Mesenchymal stem cell (in vitro differentiated cells and primary cell): ENCODE measurements around the gene CLTA.

ENCODE experiments used
- DNase-seq: peaks from one replicate; pipeline ENCODE4 v3.0.0-alpha.2; 2013
- H2AFZ ChIP-seq: one replicate; pipeline ENCODE4 v1.6.1; 2013; ENCODE audit warnings: low read depth, mild to moderate bottlenecking, control low read depth, inconsistent platforms, low read length, moderate library complexity
- H2AK5ac ChIP-seq: 2 replicates; pipeline ENCODE4 v1.6.1; 2013; ENCODE audit warnings: low read length, moderate library complexity, mild to moderate bottlenecking, inconsistent platforms; ENCODE audit not compliant: severe bottlenecking
- H2BK120ac ChIP-seq: one replicate; pipeline ENCODE4 v1.6.1; 2013; ENCODE audit warnings: low read depth, mild to moderate bottlenecking, inconsistent platforms, low read length, moderate library complexity
- H2BK12ac ChIP-seq, 2 experiments: one replicate each; pipeline ENCODE4 v1.6.1; 2013; ENCODE audit warnings: inconsistent platforms in 2 of 2, low read length in 2 of 2, mild to moderate bottlenecking in 2 of 2, moderate library complexity in 2 of 2, control low read depth in 1 of 2
- H2BK15ac ChIP-seq: one replicate; pipeline ENCODE4 v1.6.1; 2013; ENCODE audit warnings: mild to moderate bottlenecking, low read depth, inconsistent platforms; ENCODE audit not compliant: poor library complexity, severe bottlenecking
- H2BK5ac ChIP-seq: 2 replicates; pipeline ENCODE4 v1.6.1; 2013; ENCODE audit warnings: low read depth, mild to moderate bottlenecking, low read length, control low read depth, inconsistent platforms; ENCODE audit not compliant: poor library complexity, severe bottlenecking
- H3K14ac ChIP-seq, 2 experiments: one replicate each; pipeline ENCODE4 v1.6.1; 2013; ENCODE audit warnings: inconsistent platforms in 2 of 2, low read length in 2 of 2, control low read depth in 1 of 2, mild to moderate bottlenecking in 1 of 2, moderate library complexity in 1 of 2
- H3K18ac ChIP-seq, 2 experiments: one replicate each; pipeline ENCODE4 v1.6.1; 2013; ENCODE audit warnings: inconsistent platforms in 2 of 2, low read length in 2 of 2, control low read depth in 1 of 2, low read depth in 1 of 2, mild to moderate bottlenecking in 1 of 2
- H3K23ac ChIP-seq, 2 experiments: one replicate each; pipeline ENCODE4 v1.6.1; 2013; ENCODE audit warnings: inconsistent platforms in 2 of 2, low read length in 2 of 2, mild to moderate bottlenecking in 2 of 2, moderate library complexity in 2 of 2, control low read depth in 1 of 2
- H3K27ac ChIP-seq: 2 replicates; pipeline ENCODE4 v1.5.1; 2013; ENCODE audit warnings: mild to moderate bottlenecking, moderate library complexity, low read length, control low read depth, inconsistent platforms; ENCODE audit not compliant: poor library complexity, severe bottlenecking
- H3K27me3 ChIP-seq, 2 experiments: 2 replicates each; pipeline versions ENCODE4 v1.6.1 to v1.7.0; 2013; ENCODE audit warnings: low read length in 2 of 2, mild to moderate bottlenecking in 2 of 2, moderate library complexity in 2 of 2, control low read depth in 1 of 2, inconsistent platforms in 1 of 2; ENCODE audit not compliant: control insufficient read depth in 1 of 2, insufficient read depth in 1 of 2
- H3K36me3 ChIP-seq, 2 experiments: 2 replicates each; pipeline versions ENCODE4 v1.6.1 to v1.7.0; 2013; ENCODE audit warnings: low read length in 2 of 2, control low read depth in 1 of 2, inconsistent platforms in 1 of 2, low read depth in 1 of 2, mild to moderate bottlenecking in 1 of 2; ENCODE audit not compliant: insufficient read depth in 2 of 2, control insufficient read depth in 1 of 2
- H3K4ac ChIP-seq, 2 experiments: one replicate each; pipeline ENCODE4 v1.6.1; 2013; ENCODE audit warnings: inconsistent platforms in 2 of 2, low read length in 2 of 2, mild to moderate bottlenecking in 2 of 2, moderate library complexity in 2 of 2, control low read depth in 1 of 2, low read depth in 1 of 2
- H3K4me1 ChIP-seq: 2 replicates; pipeline ENCODE4 v1.6.1; 2013; ENCODE audit warnings: low read depth, low read length, control low read depth; ENCODE audit not compliant: control insufficient read depth, insufficient read depth
- H3K4me2 ChIP-seq: 2 replicates; pipeline ENCODE4 v1.6.1; 2013; ENCODE audit warnings: low read length, mild to moderate bottlenecking, inconsistent platforms; ENCODE audit not compliant: poor library complexity, severe bottlenecking
- H3K4me3 ChIP-seq, 2 experiments: 2 replicates each; pipeline versions ENCODE4 v1.5.1 to v1.7.0; 2013; ENCODE audit warnings: low read length in 2 of 2, mild to moderate bottlenecking in 2 of 2, control low read depth in 1 of 2, low read depth in 1 of 2; ENCODE audit not compliant: insufficient read depth in 1 of 2
- H3K79me1 ChIP-seq: replicated peaks from 2 replicates; pipeline ENCODE4 v1.6.1; 2013; ENCODE audit warnings: mild to moderate bottlenecking, control low read depth, low read length, inconsistent platforms; ENCODE audit not compliant: poor library complexity, severe bottlenecking
- H3K9ac ChIP-seq: 2 replicates; pipeline ENCODE4 v1.7.0; 2013; ENCODE audit warnings: mild to moderate bottlenecking, low read length, moderate library complexity
- H3K9me3 ChIP-seq: 2 replicates; pipeline ENCODE4 v1.7.0; 2013; ENCODE audit warnings: mild to moderate bottlenecking, low read length; ENCODE audit not compliant: control insufficient read depth
- H4K8ac ChIP-seq: one replicate; pipeline ENCODE4 v1.6.1; 2013; ENCODE audit warnings: inconsistent platforms, mild to moderate bottlenecking, low read length, moderate library complexity
- H4K91ac ChIP-seq: one replicate; pipeline ENCODE4 v1.6.1; 2013; ENCODE audit warnings: mild to moderate bottlenecking, low read length, inconsistent platforms
- whole genome bisulfite sequencing: methylation state at CpG from one replicate; pipeline ENCODE4 v1.1.7; 2013; ENCODE audit warnings: mixed read lengths; 5-methylcytosine and 5-hydroxymethylcytosine counted together

CLTA gene

DNA sequence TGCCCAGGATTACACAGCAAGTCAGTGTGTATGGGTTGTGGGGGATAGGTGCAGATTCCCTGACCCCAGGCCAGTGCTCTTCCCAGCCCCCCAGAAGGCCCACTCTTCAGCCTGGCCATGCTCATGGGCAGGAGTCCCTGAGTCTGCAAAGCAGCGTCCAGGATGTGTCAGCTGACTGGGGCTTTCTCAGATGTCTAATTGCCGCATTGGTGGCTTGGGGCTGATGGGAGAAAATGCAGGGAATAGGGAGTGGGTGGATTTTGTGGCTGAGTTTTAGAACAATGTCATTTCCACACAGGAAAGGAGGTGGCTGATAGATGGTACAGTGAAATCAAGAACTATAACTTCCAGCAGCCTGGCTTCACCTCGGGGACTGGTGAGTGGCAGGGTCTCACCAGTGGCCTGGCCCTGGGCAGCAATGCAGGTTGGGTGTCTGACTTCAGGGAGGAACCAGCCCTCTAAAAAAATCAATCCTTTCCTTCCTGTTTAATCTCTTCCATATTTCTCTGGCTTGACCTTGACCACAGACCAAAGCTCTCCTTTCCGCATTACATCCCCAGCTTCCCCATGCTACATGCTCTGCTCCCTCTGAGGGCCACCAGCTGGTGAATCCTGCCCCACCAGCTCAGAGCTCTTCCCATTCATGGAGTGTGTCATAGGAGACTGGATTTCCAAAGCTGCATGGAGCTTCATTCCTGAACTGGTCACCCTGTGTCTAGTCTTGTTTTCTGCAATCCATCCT is 40.0 kb upstream of the CLTA start:
- H2AFZ ChIP-seq, result no peak overlapping the region
- no peak overlapping the region for H3K27ac ChIP-seq
- H3K18ac ChIP-seq, result peak overlapping the region; percentile 45 to 86
- peaks cover 2% of the 10 kb centered on the region for H3K79me1 ChIP-seq
- no peak overlapping the region for H3K23ac ChIP-seq
- peak overlapping the region; percentile 75 for H2BK120ac ChIP-seq
- 85% methylated on average over 4 of the region's 4 CpGs for WGBS
- peak overlapping the region; percentile 82 for H4K8ac ChIP-seq
- H4K91ac ChIP-seq, result peak overlapping the region; percentile 79
- H2BK12ac ChIP-seq, result peak overlapping the region; percentile 65 to 85
- no peak overlapping the region for H2BK15ac ChIP-seq
- H2AK5ac ChIP-seq, result peak overlapping the region; percentile 66
- H3K27me3 ChIP-seq, result no peaks in the 10 kb centered on the region
- peak; percentile 87 for DNase-seq
- H3K14ac ChIP-seq, result no peak overlapping the region
- peaks cover 36% of the 10 kb centered on the region for H3K4me1 ChIP-seq
- H3K4me3 ChIP-seq, result no peak overlapping the region
- H3K36me3 ChIP-seq, result peaks cover 11 to 26% of the 10 kb centered on the region in 2 experiments
- H3K9ac ChIP-seq, result peak overlapping the region; percentile 18
- peak overlapping the region; percentile 71 to 84 for H3K4ac ChIP-seq
- no peak overlapping the region for H3K4me2 ChIP-seq
- no peak overlapping the region for H2BK5ac ChIP-seq
- H3K9me3 ChIP-seq, result peaks cover 3% of the 10 kb centered on the region

DNA sequence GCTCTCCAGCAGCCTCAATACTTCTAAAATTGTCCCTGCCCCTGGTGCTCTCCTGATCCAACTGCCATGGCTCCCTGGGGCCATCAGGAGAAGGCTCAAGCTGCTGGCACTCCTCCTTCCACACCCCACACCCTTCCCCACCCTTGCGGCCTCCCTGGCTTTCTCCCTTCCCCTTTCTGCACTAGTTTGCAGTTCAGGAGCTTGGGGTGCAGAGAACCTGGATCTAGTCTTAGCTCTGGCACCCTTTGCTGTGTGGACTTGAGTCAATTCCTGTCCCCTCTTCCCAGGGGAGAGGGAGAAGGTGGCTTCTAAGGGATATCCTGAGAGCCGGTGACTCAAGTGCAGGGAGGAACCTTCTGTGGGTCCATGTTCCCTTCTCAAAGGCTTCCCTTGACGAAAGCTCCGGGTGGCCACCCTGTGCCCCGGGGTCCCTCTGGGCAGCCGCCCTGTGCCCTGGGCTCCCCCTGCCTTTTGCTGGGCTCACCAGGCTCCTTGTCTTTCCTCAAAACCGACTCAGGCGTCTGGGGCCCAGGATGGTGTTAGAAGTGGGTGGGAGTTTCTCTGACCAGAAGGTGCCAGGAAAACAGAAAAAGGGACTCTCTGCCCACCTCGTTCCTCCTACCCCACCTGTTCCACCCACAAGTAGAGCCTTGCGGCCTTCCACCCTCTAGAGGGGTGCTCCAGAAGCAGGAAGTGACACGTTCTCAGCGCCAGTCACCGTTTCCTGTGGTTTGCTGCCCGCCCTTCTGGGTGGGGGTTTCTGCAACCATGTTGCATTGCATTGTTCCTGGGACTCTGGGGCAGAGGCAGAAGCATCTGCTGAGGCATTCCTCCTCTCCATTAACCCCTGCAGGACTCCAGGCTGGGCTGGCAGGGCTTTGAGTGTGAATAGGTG is 39.2 kb upstream of the CLTA start:
- no peak overlapping the region for H3K4me2 ChIP-seq
- peak; percentile 87 for DNase-seq
- H3K27ac ChIP-seq, result peak overlapping the region; percentile 8
- H3K9me3 ChIP-seq, result peaks cover 3% of the 10 kb centered on the region
- peaks cover 2% of the 10 kb centered on the region for H3K79me1 ChIP-seq
- peak overlapping the region; percentile 76 to 86 for H3K18ac ChIP-seq
- no peak overlapping the region for H3K4me3 ChIP-seq
- H2AK5ac ChIP-seq, result peak overlapping the region; percentile 78
- WGBS, result 47% methylated on average over 12 of the region's 14 CpGs
- peaks cover 8 to 28% of the 10 kb centered on the region in 2 experiments for H3K36me3 ChIP-seq
- peak overlapping the region in 1 of 2 experiments; percentile 9 for H3K14ac ChIP-seq
- peak overlapping the region; percentile 22 for H4K91ac ChIP-seq
- peak overlapping the region in 1 of 2 experiments; percentile 15 for H3K23ac ChIP-seq
- H2BK5ac ChIP-seq, result no peak overlapping the region
- peak overlapping the region; percentile 69 for H2BK120ac ChIP-seq
- peak overlapping the region; percentile 79 to 96 for H2BK12ac ChIP-seq
- peak overlapping the region; percentile 71 to 84 for H3K4ac ChIP-seq
- H3K9ac ChIP-seq, result no peak overlapping the region
- no peaks in the 10 kb centered on the region for H3K27me3 ChIP-seq
- H4K8ac ChIP-seq, result peak overlapping the region; percentile 93
- peak overlapping the region; percentile 31 for H2BK15ac ChIP-seq
- peak overlapping the region; percentile 62 for H2AFZ ChIP-seq
- H3K4me1 ChIP-seq, result peaks cover 36% of the 10 kb centered on the region

DNA sequence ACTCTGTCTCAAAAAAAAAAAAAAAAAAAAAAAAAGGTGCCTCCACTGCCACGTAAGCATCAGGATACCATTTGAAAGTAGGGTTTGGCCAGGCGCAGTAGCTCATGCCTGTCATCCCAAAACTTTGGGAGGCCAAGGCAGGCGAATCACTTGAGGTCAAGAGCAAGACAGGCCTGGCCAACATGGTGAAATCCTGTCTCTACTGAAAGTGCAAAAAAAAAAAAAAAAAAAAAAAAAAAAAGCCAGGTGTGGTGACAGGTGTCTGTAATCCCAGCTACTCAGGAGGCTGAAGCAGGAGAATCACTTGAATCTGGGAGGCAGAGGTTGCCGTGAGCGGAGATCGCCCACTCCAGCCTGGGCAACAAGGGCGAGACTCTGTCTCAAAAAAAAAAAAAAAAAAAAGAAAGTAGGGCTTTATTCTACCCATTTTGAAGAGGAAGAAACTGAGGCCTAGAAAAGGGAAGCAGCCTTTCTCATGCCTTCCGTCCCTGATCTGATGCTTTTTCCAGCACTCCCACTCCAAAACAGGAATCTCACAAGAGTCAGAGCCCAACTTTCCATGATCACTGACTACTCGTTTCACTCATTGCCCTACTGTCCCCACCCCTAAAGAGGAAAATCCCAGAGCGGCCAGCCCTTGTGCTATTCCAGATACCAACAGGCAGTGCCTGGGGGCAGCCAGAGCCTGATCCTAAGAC is 37.8 kb upstream of the CLTA start:
- Histone ChIP-seq H4K8ac (no peak overlapping the region), H2BK120ac (no peak overlapping the region), H3K27ac (no peak overlapping the region), H2BK15ac (no peak overlapping the region), H3K18ac (peak overlapping the region in 1 of 2 experiments; percentile 0), H3K4me1 (peaks cover 32% of the 10 kb centered on the region), H2BK12ac (peak overlapping the region; percentile 0 to 8), H3K23ac (no peak overlapping the region), H2AFZ (no peak overlapping the region), H3K4me2 (no peak overlapping the region), H3K14ac (no peak overlapping the region), H2BK5ac (no peak overlapping the region), H3K36me3 (peaks cover 10 to 25% of the 10 kb centered on the region in 2 experiments), H4K91ac (no peak overlapping the region), H3K4ac (peak overlapping the region in 1 of 2 experiments; percentile 35), H3K9ac (no peak overlapping the region), H3K27me3 (no peaks in the 10 kb centered on the region), H3K4me3 (no peak overlapping the region), H2AK5ac (peak overlapping the region; percentile 1), H3K9me3 (peaks cover 3% of the 10 kb centered on the region), H3K79me1 (peaks cover 2% of the 10 kb centered on the region)
- WGBS, result 96% methylated on average over 8 of the region's 10 CpGs
- DNase-seq, result peak; percentile 38
